ENCODE results near the gene PLXNB2. TPM values are rescaled to one million over a fixed set of nuclear protein-coding genes. Genes with fewer than 3 reads are reported as not detected.

The PLXNB2 gene
- polyA plus RNA-seq, 1 of the 3 experiments (the other 2 are of a cell fraction): 108 TPM

DNA sequence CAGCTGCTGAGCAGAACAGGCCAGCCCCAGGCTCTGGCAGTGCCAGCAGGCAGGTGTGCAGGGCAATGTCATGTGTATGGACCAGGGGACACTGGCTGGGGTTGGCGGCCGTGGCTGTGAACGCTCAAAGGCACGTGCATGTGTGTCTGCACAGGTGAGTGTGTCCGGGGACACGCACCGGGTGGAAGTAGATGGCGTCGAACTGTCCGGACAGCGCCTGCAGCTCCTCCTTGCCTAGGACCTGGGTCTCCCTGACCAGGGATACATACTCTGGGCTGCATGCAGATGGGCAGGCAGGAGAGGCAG, 57.2 kb downstream of the PLXNB2 start:
- peak overlapping the region; percentile 99 for H3K4me2 ChIP-seq
- H3K4me3 ChIP-seq (ENCODE audit: low read depth in 2 of 2, low read length in 1 of 2): peak overlapping the region; percentile 80 to 89
- peak overlapping the region; percentile 92 for H3K9ac ChIP-seq
- ChIA-PET POLR2A (interaction anchor here (1.2 to 2.1 kb wide), 2 partner anchors 10 to 13 kb away, joined by 4 to 10 read pairs; no protein-coding TSS in a partner anchor), CTCF (interaction anchor here (0.7 to 4.3 kb wide), 8 partner anchors 8 to 275 kb away, joined by 3 to 72 read pairs (median 20); partner anchors contain the start of genes DENND6B, MAPK11, MAPK12 and SCO2)
- WGBS (ENCODE audit: low lambda C conversion rate): 85% methylated on average over 7 of the region's 11 CpGs
- peaks cover 5 to 33% of the 10 kb centered on the region in 2 experiments for H3K36me3 ChIP-seq (replicated peaks in 1 of 2; ENCODE audit: control insufficient read depth in 1 of 2, insufficient read depth in 2 of 2, low read length in 1 of 2)
- no peak for DNase-seq
- H3K79me2 ChIP-seq (ENCODE audit: insufficient read depth): peaks cover 32% of the 10 kb centered on the region; the same call in 1 of the 2 replicates
- H3K9me2 ChIP-seq: no peaks in the 10 kb centered on the region
- H3K27ac ChIP-seq (ENCODE audit: low read depth in 2 of 2, low read length in 1 of 2): peak overlapping the region; percentile 62 to 86; a peak in 3 of 4 replicates
- H3K9me3 ChIP-seq: no peaks in the 10 kb centered on the region
- TF ChIP-seq MEF2A (IDR thresholded peaks at IDR 0.05; ENCODE audit: borderline replicate concordance, low read depth) (no peak), FOXM1 (IDR thresholded peaks at IDR 0.05; ENCODE audit: low read depth) (no peak), NRF1 (IDR thresholded peaks at IDR 0.05; ENCODE audit: low read depth, low read length) (no peak), RFX5 (IDR thresholded peaks at IDR 0.05; ENCODE audit: low read length) (no peak), TCF12 (IDR thresholded peaks at IDR 0.05) (no peak), JUND (IDR thresholded peaks at IDR 0.05) (no peak), SIN3A (IDR thresholded peaks at IDR 0.05; ENCODE audit: borderline replicate concordance, low read depth, low read length) (no peak), YY1 (IDR thresholded peaks at IDR 0.05; ENCODE audit: low read depth) (no peak), RCOR1 (IDR thresholded peaks at IDR 0.05; ENCODE audit: low read length) (no peak), EP300 (IDR thresholded peaks at IDR 0.05; ENCODE audit: borderline replicate concordance in 1 of 2, low read depth in 1 of 2, low read length in 1 of 2) (no peak), POLR2AphosphoS5 (IDR thresholded peaks at IDR 0.05; ENCODE audit: low read depth, low read length) (no peak), SMC3 (IDR thresholded peaks at IDR 0.05; ENCODE audit: low read depth, low read length) (no peak), EZH2phosphoT487 (IDR thresholded peaks at IDR 0.05; ENCODE audit: borderline replicate concordance, low read depth) (no peak), GABPA (IDR thresholded peaks at IDR 0.05; ENCODE audit: low read depth) (no peak)
- TF ChIP-seq, protein P1, sequence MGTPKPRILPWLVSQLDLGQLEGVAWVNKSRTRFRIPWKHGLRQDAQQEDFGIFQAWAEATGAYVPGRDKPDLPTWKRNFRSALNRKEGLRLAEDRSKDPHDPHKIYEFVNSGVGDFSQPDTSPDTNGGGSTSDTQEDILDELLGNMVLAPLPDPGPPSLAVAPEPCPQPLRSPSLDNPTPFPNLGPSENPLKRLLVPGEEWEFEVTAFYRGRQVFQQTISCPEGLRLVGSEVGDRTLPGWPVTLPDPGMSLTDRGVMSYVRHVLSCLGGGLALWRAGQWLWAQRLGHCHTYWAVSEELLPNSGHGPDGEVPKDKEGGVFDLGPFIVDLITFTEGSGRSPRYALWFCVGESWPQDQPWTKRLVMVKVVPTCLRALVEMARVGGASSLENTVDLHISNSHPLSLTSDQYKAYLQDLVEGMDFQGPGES (IDR thresholded peaks at IDR 0.05; ENCODE audit: low read depth, low read length): no peak
- TF ChIP-seq, protein P2, sequence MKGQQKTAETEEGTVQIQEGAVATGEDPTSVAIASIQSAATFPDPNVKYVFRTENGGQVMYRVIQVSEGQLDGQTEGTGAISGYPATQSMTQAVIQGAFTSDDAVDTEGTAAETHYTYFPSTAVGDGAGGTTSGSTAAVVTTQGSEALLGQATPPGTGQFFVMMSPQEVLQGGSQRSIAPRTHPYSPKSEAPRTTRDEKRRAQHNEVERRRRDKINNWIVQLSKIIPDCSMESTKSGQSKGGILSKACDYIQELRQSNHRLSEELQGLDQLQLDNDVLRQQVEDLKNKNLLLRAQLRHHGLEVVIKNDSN (IDR thresholded peaks at IDR 0.05; ENCODE audit: borderline replicate concordance, low read depth): no peak
- TF ChIP-seq, protein P3, sequence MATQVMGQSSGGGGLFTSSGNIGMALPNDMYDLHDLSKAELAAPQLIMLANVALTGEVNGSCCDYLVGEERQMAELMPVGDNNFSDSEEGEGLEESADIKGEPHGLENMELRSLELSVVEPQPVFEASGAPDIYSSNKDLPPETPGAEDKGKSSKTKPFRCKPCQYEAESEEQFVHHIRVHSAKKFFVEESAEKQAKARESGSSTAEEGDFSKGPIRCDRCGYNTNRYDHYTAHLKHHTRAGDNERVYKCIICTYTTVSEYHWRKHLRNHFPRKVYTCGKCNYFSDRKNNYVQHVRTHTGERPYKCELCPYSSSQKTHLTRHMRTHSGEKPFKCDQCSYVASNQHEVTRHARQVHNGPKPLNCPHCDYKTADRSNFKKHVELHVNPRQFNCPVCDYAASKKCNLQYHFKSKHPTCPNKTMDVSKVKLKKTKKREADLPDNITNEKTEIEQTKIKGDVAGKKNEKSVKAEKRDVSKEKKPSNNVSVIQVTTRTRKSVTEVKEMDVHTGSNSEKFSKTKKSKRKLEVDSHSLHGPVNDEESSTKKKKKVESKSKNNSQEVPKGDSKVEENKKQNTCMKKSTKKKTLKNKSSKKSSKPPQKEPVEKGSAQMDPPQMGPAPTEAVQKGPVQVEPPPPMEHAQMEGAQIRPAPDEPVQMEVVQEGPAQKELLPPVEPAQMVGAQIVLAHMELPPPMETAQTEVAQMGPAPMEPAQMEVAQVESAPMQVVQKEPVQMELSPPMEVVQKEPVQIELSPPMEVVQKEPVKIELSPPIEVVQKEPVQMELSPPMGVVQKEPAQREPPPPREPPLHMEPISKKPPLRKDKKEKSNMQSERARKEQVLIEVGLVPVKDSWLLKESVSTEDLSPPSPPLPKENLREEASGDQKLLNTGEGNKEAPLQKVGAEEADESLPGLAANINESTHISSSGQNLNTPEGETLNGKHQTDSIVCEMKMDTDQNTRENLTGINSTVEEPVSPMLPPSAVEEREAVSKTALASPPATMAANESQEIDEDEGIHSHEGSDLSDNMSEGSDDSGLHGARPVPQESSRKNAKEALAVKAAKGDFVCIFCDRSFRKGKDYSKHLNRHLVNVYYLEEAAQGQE (IDR thresholded peaks at IDR 0.05; ENCODE audit: low read depth, low read length): no peak
- 0 out of 2 replicates have a peak, but pooled peaks cover 7% of the 10 kb centered on the region for H4K20me1 ChIP-seq (ENCODE audit: insufficient read depth)
- peaks cover 32% of the 10 kb centered on the region for H3F3A ChIP-seq (replicated peaks; ENCODE audit: insufficient read depth)
- H3K4me1 ChIP-seq (ENCODE audit: control insufficient read depth in 1 of 2, insufficient read depth in 2 of 2, low read depth in 1 of 2, low read length in 1 of 2): peaks cover 9 to 59% of the 10 kb centered on the region in 2 experiments; a peak in 2 of 4 replicates
- H2AFZ ChIP-seq (ENCODE audit: low read depth): no peak overlapping the region
- H3K27me3 ChIP-seq (ENCODE audit: insufficient read depth): no peaks in the 10 kb centered on the region

All from SK-N-SH (cell line).